ENCODE data around the gene CRHR1.

- TF ChIP-seq CTCF (conservative IDR thresholded peaks at IDR 0.05) (no peak), ZFX (IDR thresholded peaks at IDR 0.05) (no peak)
Observed at GRCh38 chr17:45735488-45735887, 48.6 kb upstream of the CRHR1 start.

All from C4-2B (cell line).